Fibroblast of lung (primary cell): Measurements from ENCODE around the gene WWOX. TPM values are rescaled to one million over a fixed set of nuclear protein-coding genes. Genes with fewer than 3 reads are reported as not detected.

Source experiments
- DNase-seq, 2 donors: peaks; one replicate each; pipeline versions ENCODE4 v3.0.0 to v3.0.0-alpha.2; 2010; ENCODE audit warnings: low read depth in 2 of 2
- H2AFZ ChIP-seq: 2 replicates; pipeline ENCODE4 v1.5.1; 2012; ENCODE audit warnings: low read length, control low read depth, inconsistent platforms
- H3K27ac ChIP-seq: 2 replicates; pipeline ENCODE4 v1.5.1; 2011; ENCODE audit warnings: low read length, control low read depth; ENCODE audit not compliant: insufficient read depth
- H3K27me3 ChIP-seq: 2 replicates; pipeline ENCODE4 v1.5.1; 2011; ENCODE audit warnings: mild to moderate bottlenecking, low read length; ENCODE audit not compliant: control insufficient read depth, insufficient read depth
- H3K36me3 ChIP-seq: 2 replicates; pipeline ENCODE4 v1.5.1; 2011; ENCODE audit warnings: low read length; ENCODE audit not compliant: control insufficient read depth, insufficient read depth
- H3K4me1 ChIP-seq: 2 replicates; pipeline ENCODE4 v1.5.1; 2011; ENCODE audit warnings: low read length; ENCODE audit not compliant: control insufficient read depth, insufficient read depth; ENCODE audit errors: extremely low read depth
- H3K4me2 ChIP-seq: 2 replicates; pipeline ENCODE4 v1.5.1; 2011; ENCODE audit warnings: low read length, control low read depth; ENCODE audit not compliant: insufficient read depth; ENCODE audit errors: extremely low read depth
- H3K4me3 ChIP-seq, 4 experiments: fragments of 200-600 bp in 1 of 4; sonication (generic) in 1 of 4; replicated peaks in 1 of 4; 2 replicates each; pipeline ENCODE4 v1.5.1; 2011 to 2016; ENCODE audit warnings: low read length in 4 of 4, low read depth in 3 of 4, mild to moderate bottlenecking in 3 of 4, control low read depth in 2 of 4, inconsistent platforms in 1 of 4, mixed read lengths in 1 of 4; ENCODE audit not compliant: insufficient read depth in 1 of 4; ENCODE audit errors: control extremely low read depth in 1 of 4
- H3K79me2 ChIP-seq: 2 replicates; pipeline ENCODE4 v1.5.1; 2012; ENCODE audit warnings: mild to moderate bottlenecking, low read length, inconsistent platforms; ENCODE audit not compliant: control insufficient read depth, insufficient read depth
- H3K9ac ChIP-seq: 2 replicates; pipeline ENCODE4 v1.5.1; 2011; ENCODE audit warnings: mild to moderate bottlenecking, low read length, control low read depth; ENCODE audit not compliant: insufficient read depth
- H3K9me3 ChIP-seq: 2 replicates; pipeline ENCODE4 v1.5.1; 2012; ENCODE audit warnings: low read depth, low read length; ENCODE audit not compliant: control insufficient read depth, insufficient read depth
- H4K20me1 ChIP-seq: 2 replicates; pipeline ENCODE4 v1.5.1; 2011; ENCODE audit warnings: low read length; ENCODE audit not compliant: control insufficient read depth, insufficient read depth; ENCODE audit errors: extremely low read depth
- EZH2 ChIP-seq: IDR thresholded peaks from 2 replicates; pipeline ENCODE4 v1.5.1; 2012; ENCODE audit warnings: low read length, control low read depth, mild to moderate bottlenecking; ENCODE audit errors: missing control alignments
- polyA plus RNA-seq, 2 donors: library from polyadenylated mRNA; depleted of rRNA in 1 of 2; stranded (reverse) in 1 of 2; unstranded in 1 of 2; fragments of >200 nt; gene quantifications; 2 replicates each; pipeline ENCODE4 v1.2.1, GENCODE V29; 2011 to 2012; ENCODE audit warnings: missing spikeins in 1 of 2
- total RNA-seq: library from RNA; depleted of rRNA; stranded (reverse); fragments of >200 nt; gene quantifications from 2 replicates; pipeline ENCODE4 v1.2.1, GENCODE V29; 2014
- TF ChIP-seq, protein P1 (sequence below), 2 donors: IDR thresholded peaks in 1 of 2; conservative IDR thresholded peaks in 1 of 2; 1 replicate in 1 of 2; 2 replicates in 1 of 2; pipeline ENCODE4 v1.5.1; 2011 to 2012; ENCODE audit warnings: low read length in 2 of 2, control low read depth in 1 of 2, inconsistent platforms in 1 of 2, low read depth in 1 of 2, mild to moderate bottlenecking in 1 of 2

Gene WWOX
- total and polyA plus RNA-seq, 2 donors (not counting 1 experiment from before 2014, with no cell fraction given) = 5.6 to 16.3 TPM

- Histone ChIP-seq H3K4me1 (no peaks in the 10 kb centered on the region), H3K79me2 (no peaks in the 10 kb centered on the region), H4K20me1 (no peaks in the 10 kb centered on the region), H3K9me3 (no peaks in the 10 kb centered on the region), H3K36me3 (no peaks in the 10 kb centered on the region), H2AFZ (no peak overlapping the region), H3K27ac (no peak overlapping the region), H3K9ac (no peak overlapping the region), H3K4me3 (no peak overlapping the region), H3K27me3 (no peaks in the 10 kb centered on the region), H3K4me2 (no peak overlapping the region)
- TF ChIP-seq EZH2 = no peak
- TF ChIP-seq, protein P1, sequence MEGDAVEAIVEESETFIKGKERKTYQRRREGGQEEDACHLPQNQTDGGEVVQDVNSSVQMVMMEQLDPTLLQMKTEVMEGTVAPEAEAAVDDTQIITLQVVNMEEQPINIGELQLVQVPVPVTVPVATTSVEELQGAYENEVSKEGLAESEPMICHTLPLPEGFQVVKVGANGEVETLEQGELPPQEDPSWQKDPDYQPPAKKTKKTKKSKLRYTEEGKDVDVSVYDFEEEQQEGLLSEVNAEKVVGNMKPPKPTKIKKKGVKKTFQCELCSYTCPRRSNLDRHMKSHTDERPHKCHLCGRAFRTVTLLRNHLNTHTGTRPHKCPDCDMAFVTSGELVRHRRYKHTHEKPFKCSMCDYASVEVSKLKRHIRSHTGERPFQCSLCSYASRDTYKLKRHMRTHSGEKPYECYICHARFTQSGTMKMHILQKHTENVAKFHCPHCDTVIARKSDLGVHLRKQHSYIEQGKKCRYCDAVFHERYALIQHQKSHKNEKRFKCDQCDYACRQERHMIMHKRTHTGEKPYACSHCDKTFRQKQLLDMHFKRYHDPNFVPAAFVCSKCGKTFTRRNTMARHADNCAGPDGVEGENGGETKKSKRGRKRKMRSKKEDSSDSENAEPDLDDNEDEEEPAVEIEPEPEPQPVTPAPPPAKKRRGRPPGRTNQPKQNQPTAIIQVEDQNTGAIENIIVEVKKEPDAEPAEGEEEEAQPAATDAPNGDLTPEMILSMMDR (conservative IDR thresholded peaks at IDR 0.05 in 1 of 2, IDR thresholded peaks at IDR 0.05 in 1 of 2; ENCODE audit: low read depth in 1 of 2, low read length in 2 of 2) = no peak
- no peak for DNase-seq
Measured at GRCh38 chr16:78647019-78647418, 547.6 kb downstream of the WWOX start.

DNA sequence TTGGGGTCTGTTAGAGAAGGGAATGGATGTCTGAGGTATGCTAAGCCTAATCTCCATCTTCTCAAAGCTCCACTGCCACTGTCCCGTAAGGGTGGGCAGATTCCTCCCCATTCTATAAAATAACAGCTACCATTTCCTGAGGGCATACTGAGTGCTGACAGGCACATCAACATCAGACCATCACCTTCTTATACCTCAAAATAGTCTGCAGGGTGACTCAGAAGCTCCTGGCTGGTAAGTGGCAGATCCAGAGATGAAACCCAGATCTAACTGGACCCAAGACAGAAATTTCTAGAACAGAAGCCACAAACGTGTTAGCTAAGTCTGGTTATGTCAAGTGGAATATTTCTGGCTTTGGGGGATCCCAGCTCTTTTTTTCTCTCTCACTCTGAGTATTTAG is 548.0 kb downstream of the WWOX start:
- Histone ChIP-seq H3K4me3 (no peak overlapping the region), H3K9ac (no peak overlapping the region), H3K79me2 (no peaks in the 10 kb centered on the region), H3K9me3 (no peaks in the 10 kb centered on the region), H4K20me1 (no peaks in the 10 kb centered on the region), H3K36me3 (no peaks in the 10 kb centered on the region), H3K27ac (no peak overlapping the region), H2AFZ (no peak overlapping the region), H3K4me2 (no peak overlapping the region), H3K27me3 (no peaks in the 10 kb centered on the region), H3K4me1 (no peaks in the 10 kb centered on the region)
- no peak for DNase-seq
- TF ChIP-seq, protein P1 (conservative IDR thresholded peaks at IDR 0.05 in 1 of 2, IDR thresholded peaks at IDR 0.05 in 1 of 2; ENCODE audit: low read depth in 1 of 2, low read length in 2 of 2) = no peak
- no peak for TF ChIP-seq EZH2

DNA sequence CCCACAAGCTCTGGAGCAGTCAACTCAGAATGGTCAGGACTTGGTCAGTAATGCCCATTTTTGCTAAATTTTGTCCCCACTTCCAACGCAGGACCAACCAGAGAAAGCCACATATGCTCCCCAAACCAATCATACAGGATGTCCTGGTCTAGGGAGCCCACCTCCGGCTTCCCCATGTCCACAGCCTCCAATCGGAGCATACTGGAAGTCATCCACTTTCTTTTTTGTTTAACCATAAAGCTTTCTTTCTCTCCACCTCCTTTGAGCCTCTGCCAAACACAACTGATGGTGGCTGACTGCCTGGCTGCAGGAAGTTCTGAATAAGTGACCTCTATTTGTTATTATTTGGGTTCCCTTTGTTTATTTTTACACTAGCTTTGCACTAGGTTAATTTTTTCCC is 549.1 kb downstream of the WWOX start:
- H3K27me3 ChIP-seq = no peaks in the 10 kb centered on the region
- no peak overlapping the region for H3K4me3 ChIP-seq
- no peak overlapping the region for H3K9ac ChIP-seq
- H4K20me1 ChIP-seq = no peaks in the 10 kb centered on the region
- H2AFZ ChIP-seq = no peak overlapping the region
- H3K79me2 ChIP-seq = no peaks in the 10 kb centered on the region
- no peak overlapping the region for H3K27ac ChIP-seq
- peak; percentile 47 to 54 for DNase-seq
- H3K4me1 ChIP-seq = no peaks in the 10 kb centered on the region
- H3K36me3 ChIP-seq = no peaks in the 10 kb centered on the region
- H3K9me3 ChIP-seq = no peaks in the 10 kb centered on the region
- no peak overlapping the region for H3K4me2 ChIP-seq
- TF ChIP-seq EZH2 = no peak
- TF ChIP-seq, protein P1 (conservative IDR thresholded peaks at IDR 0.05 in 1 of 2, IDR thresholded peaks at IDR 0.05 in 1 of 2; ENCODE audit: low read depth in 1 of 2, low read length in 2 of 2) = no peak
